T-helper 2 cell (primary cell): ENCODE results near the gene CORO7.

Experiments used
- DNase-seq, 5 experiments: peaks; one replicate each; pipeline versions ENCODE4 v3.0.0 to v3.0.0-alpha.2; 2012 to 2022

CORO7 gene

GRCh38 chr16:4426021-4426684 is 9.8 kb upstream of the CORO7 start:
- DNase-seq: peak in 1 of 5 experiments; percentile 20

DNA sequence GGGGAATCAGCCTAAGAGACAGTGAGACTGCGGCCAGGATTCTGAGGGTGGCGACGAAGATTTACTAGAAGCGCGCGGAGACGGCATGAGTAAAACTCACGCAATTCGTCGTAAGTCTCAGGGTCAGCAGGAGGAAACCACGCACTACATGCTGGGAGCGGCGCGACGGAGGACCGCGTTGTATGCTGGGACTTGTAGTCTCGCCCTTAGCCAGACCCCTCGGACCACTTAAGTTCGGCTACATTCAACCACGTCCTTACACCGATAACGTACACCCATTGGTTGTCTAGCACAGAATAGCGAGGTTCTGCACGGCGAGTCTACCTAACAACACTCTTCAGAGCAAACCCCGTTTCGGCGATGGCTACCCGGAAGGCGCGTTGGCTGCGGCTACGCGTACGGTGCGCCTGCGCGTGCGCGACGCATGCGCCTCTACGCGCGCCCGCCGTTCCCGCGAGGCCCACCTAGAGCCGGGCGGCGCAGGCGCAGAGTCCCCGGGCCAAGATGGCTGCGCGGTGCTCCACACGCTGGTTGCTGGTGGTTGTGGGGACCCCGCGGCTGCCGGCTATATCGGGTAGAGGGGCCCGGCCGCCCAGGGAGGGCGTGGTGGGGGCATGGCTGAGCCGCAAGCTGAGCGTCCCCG is 9.1 kb upstream of the CORO7 start, which contains the start of gene DNAJA3:
DNAJA3 (plus strand) TSS at position 491 of the 643 bp plus-strand sequence; CDS start at position 505, 14 bp downstream.
- peak; percentile 84 to 97 (median 90) for DNase-seq

GRCh38 chr16:4420505-4421105 is 4.2 kb upstream of the CORO7 start:
- DNase-seq: no peak

DNA sequence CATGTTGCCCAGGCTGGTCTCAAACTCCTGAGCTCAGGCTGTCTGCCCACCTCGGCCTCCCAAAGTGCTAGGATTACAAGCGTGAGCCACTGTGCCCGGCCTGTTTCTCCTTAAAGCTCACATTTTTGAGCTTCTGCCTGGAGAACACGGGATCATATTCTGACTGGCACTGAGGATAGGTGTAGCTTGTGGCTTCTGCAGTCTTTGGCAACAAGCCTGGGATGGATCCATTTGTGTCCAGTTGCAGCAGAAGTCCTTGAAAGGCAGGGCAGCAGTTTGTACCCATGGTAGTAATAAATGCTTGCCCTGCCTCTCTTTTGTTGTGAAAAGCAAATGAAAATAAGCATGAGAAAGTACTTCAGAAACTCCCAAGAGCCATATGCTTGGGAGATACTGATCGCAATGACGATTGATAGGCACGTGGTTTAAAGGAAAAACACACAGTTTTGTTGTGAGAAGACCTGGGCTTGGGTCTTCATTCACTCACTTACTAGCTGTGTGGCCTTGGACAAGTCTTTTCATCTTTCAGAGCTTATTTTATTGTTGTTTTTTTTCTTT is 3.1 kb upstream of the CORO7 start:
- DNase-seq: no peak

DNA sequence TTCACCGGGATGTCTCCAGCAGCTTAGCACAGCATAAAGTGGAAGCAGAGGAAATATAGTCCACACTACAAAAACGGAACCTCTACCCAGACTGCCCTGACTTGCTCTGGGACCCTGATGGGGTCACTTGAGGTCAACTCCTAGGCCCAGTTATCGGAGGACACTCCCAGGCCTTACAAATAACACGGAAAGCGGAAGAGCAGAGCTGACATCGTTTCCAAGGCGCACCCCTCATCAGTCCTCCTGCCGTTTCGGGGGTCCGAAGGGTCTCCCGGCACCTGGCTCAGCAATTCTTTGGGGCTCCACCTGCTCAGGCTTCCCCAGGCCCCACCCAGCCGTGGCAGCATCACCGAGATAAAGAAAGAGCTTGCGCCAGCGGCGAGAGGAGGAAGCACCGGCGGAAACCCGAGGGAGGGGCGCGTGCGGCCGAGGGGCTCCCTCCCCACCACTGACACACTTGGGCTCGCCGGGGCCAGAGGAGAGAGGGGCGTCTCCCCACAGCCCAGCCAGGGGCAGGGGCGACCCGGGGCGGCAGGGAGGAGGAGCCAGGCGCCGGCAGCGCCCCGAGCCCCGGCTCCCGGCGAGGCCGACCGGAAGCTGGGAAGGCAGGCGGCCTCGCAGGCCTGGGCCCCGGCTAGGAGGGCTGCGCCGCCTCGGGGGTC is 727 bp downstream of the CORO7 start:
- peak; percentile 31 to 80 (median 54) for DNase-seq

DNA sequence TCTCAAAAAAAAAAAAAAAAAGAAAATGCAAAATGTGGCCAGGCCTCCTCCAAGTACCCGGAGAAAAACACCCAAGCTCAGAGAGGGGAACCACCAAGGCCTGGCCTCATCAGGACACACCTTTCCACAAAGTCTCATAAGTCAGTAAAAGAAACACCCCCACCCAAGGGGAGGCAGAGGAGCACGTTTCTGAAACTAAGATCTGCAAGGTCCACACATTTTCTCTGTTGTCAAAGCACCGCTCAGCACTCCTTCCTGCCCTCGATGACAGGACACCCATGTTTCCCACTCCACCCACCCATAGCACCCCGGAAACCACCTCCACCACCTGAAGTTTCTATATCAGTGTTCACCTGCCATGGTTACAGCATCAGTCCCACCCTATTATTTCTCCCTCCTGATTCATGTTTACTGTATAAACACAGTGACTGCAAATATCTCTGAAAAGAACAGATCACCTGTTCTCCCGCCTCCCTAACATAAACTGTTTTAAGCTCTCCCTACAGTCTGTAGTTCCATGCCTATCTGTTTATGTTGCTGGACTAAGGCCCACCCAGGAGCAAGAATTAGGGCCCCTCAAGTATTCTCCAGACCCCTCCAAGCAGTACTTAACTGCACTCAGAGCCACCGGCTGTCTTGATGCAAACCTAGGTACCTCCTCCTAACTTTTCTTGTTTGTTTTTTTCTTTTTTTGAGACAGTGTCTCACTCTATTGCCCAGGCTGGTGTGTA is 2.0 kb downstream of the CORO7 start:
- peak; percentile 42 to 98 (median 79) for DNase-seq

DNA sequence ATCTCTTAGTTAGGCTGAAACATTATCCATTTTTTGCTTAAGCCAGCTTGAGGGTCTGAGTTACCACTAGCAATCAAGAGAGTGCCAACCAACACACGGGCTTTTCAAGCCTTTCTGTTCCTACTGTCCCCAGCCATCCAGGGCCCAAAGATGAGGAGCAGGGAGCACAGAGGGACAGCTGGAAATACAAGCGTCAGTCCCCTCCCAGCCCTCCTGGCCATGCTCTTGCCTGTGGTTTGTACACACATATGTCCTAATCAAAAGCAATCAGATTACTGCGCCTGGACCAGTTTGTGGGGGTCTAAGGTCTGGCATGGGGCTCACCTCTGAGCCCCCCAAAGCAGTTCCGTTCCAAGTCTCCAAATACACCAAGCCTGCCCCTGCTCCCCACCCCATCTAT is 3.5 kb downstream of the CORO7 start:
- no peak for DNase-seq

GRCh38 chr16:4412159-4412558 is 4.2 kb downstream of the CORO7 start:
- no peak for DNase-seq

DNA sequence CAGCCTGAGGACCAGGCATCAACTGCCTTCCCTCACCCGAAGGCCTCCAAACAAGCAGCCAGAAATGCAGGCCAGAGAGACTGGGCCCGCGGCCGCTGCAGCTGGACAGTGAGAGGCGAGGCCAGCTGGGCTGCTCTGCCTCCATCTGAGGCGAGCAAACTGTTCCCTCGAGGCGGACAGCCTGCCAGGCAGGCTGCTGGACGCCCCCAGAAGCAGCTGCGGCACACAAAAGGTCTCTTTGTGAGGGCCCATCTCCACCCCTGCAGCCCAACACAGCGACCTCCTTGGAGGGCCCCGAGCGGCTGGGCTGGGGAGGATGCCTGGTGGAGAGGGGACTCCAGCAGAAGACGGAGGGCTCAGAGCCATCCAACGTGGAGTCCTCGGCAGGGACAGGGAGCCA is 4.7 kb downstream of the CORO7 start:
- no peak for DNase-seq

GRCh38 chr16:4410335-4411075 is 5.9 kb downstream of the CORO7 start:
- peak in 1 of 5 experiments; percentile 52 for DNase-seq

GRCh38 chr16:4409081-4409932 is 7.1 kb downstream of the CORO7 start:
- DNase-seq: peak in 2 of 5 experiments; percentile 12 to 20

DNA sequence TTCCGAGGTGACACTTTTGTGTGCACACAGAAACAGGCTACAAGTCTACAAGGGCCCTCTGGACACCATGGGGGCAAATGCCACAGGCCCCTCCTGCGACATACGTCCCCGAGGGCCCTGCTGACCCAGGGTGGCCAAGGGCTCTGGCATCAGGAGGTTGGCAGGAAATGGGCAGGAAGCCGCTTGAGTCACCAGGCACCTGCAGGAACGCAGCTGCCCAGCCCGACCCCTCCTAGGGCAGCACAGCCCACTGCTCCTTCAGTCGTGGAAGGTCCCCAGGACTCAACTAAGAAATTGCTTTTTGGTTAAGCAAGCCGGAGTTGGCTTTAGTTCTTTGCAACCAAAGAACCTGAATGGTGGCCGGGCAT is 8.1 kb downstream of the CORO7 start:
- DNase-seq: peak in 1 of 5 experiments; percentile 2

GRCh38 chr16:4407543-4408322 is 8.7 kb downstream of the CORO7 start:
- no peak for DNase-seq

- peak in 1 of 5 experiments; percentile 7 for DNase-seq
Measured at GRCh38 chr16:4404967-4405696, 11.3 kb downstream of the CORO7 start.

DNA sequence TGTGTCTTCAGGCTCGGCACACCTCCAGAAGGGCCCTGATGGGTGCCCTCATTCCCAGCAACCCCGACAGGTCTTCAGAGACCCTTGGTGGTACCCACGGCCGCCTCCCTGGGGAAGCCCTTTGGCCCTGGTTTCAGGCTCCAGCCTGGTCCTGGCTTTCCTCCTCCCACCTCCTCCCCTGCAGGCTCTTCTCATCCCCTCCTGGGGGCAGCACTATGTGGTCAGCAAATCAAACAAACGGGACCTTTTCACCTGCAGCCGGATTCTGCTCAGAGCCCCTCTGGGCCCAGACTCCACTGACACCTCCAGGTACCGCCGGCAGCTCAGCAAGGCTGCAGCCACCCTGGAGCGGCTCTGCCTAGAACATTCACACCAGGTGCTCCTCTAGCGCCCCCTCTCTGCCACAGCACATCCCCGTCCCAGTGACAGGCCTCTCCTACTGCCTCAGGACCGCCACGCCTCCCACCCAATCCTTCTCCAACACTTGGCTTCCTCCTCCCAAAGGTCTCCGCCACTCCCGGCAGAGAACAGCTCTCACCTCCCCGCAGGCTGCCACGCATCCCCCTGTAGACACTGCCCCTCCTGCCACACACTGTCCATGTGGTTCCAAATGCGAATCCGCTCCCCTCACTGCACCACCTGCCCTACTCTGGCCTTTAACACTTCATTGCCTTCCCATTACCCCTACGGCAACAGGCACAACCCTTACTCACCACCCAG is 12.0 kb downstream of the CORO7 start:
- peak in 2 of 5 experiments; percentile 30 to 51 for DNase-seq

DNA sequence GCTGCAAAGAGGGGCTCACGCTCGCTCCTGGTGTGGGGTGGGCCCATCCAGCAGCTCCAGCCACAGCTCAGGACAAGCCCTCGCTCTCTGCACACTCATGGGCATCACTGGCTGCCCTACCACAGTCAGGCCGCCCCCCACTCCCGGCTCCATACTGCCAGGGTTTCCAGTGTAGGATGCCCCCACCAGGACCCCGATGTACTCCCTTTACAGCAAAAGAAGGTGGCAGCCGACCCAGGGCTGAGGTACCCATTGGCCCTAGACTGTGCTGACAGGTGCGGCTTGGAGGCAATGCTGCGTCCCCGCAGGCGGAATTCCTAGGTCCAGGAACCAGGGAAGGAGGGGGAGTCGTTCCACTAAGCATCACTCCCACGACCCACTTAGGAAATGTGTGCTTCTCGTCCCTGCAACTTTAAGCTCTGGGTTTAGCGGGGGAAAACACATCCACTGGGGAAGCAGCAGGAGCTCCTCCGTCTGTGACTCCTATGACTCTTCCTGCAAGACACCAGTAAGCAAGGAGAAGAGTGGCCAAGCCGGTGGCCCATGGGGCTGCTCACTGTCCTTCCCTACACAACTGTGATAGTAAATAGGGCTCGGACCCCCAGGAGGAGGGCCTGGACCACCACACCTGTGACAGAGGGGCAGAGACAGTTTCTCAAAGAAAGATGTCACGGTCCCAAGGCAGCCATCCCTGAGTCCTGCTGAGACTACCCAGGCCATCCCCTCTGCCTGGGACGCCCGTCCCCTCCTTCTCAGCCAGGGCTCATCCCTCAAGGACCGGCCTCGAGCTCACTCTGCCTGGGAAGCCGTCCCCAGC is 13.1 kb downstream of the CORO7 start:
- no peak for DNase-seq

GRCh38 chr16:4402439-4403132 is 13.8 kb downstream of the CORO7 start:
- DNase-seq: peak in 4 of 5 experiments; percentile 49 to 57 (median 53)
